SK-N-MC (cell line): ENCODE measurements around the gene DYRK1B.

Source experiments
- EZH2 ChIP-seq: fragments of 200-600 bp; sonication (generic); IDR thresholded peaks from one replicate; pipeline ENCODE4 v1.6.1; 2017; ENCODE audit warnings: antibody characterized with exemption
- POLR2AphosphoS5 ChIP-seq: IDR thresholded peaks from 2 replicates; pipeline ENCODE4 v1.6.1; 2012; ENCODE audit warnings: mild to moderate bottlenecking, low read depth, low read length, borderline replicate concordance

DNA sequence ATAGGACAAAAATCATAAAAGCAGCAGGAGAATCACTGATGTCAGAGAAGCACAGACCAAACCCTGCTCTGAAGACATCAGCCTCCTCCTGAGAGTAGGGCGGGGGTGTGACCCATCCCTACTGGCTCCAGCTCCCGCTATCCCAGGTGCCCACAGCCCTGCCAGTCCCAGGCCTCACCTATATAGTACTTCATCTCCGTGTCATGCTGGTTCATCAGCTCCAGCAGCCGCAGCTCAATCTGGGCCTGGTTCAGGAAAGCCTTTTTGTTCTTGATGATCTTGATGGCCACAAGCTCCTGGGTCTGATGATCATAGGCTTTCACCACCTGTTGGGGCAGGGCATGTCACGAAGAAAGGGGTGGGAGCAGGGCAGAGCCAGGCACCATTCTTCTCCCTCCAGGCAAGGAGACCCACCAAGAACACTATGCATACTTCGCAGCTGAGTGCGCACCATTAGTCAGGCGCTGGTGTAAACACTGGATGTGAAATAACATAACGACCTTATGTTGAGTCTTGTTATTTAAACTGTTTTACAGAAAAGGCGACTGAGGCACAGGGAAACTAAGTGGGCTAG, 4.2 kb downstream of the DYRK1B start:
- no peak for TF ChIP-seq POLR2AphosphoS5
- TF ChIP-seq EZH2: no peak
